Measurements from ENCODE around the gene TBC1D2.

The TBC1D2 gene

GRCh38 chr9:98241357-98242300 is 13.8 kb downstream of the TBC1D2 start:
- no peak for DNase-seq (ENCODE audit: low read depth)

GRCh38 chr9:98240475-98240874 is 15.0 kb downstream of the TBC1D2 start:
- no peak for DNase-seq (ENCODE audit: low read depth)

GRCh38 chr9:98236901-98237487 is 18.5 kb downstream of the TBC1D2 start:
- no peak for DNase-seq (ENCODE audit: low read depth)

DNA sequence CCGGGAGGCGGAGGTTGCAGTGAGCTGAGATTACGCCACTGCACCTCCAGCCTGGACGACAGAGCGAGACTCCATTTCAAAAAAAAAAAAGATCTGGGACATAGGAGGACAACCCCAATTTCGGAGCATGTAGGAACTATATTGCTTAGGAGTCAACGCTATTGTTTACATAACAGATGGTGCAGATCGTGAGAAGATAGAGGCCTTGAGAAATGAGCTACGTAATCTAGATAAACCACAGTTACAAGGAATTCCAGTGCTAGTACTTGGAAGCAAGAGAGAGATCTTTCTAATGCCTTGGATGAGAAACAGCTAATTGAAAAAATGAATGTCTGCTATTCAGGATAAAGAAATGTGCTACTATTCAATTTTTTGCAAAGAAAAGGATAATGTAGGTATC is 20.3 kb downstream of the TBC1D2 start:
- no peak for DNase-seq (ENCODE audit: low read depth)

DNA sequence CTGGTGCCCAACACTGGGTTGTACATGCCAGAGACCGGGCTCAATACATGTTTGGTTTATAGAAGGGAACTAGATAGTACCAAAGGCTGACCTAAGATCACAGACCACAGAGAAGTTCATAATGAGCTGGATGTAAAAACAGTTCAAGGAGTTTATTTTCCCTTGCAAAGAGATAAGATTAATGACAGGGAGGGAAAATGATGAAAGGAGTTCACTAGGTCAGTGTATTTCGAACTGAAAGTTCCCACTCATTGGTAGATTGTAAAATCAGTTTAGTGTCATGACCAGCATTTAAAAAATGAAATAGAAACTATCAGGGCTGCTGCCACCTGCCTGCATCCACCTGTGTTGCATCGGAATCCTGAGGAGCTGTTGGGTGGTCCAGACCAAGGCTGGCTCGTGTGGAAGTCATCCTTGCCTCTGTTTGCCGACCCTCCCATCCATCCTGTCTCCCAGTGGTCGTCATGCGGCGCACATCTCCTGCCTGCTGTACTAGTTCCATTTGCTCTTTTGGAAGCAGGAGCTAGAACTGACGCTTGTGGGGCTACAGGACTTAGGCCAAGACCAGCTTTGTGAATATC is 21.1 kb downstream of the TBC1D2 start:
- no peak for DNase-seq (ENCODE audit: low read depth)

DNA sequence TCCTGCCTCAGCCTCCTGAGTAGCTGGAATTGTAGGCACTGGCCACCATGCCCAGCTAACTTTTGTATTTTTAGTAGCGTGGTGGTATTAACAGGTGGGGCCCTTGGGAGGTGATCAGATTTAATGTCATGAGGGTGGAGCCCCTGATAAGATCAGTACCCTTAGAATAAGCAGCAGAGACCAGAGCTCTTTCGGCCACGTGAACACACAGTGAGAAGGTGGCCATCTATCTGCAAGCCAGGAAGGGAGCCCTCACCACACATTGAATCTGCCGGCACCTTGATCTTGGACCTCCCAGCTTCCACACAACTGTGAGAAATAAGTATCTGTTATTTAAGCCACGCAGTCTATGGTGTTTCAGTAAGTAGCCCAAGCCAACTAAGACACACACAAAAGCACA is 22.5 kb downstream of the TBC1D2 start:
- no peak for DNase-seq (ENCODE audit: low read depth)

DNA sequence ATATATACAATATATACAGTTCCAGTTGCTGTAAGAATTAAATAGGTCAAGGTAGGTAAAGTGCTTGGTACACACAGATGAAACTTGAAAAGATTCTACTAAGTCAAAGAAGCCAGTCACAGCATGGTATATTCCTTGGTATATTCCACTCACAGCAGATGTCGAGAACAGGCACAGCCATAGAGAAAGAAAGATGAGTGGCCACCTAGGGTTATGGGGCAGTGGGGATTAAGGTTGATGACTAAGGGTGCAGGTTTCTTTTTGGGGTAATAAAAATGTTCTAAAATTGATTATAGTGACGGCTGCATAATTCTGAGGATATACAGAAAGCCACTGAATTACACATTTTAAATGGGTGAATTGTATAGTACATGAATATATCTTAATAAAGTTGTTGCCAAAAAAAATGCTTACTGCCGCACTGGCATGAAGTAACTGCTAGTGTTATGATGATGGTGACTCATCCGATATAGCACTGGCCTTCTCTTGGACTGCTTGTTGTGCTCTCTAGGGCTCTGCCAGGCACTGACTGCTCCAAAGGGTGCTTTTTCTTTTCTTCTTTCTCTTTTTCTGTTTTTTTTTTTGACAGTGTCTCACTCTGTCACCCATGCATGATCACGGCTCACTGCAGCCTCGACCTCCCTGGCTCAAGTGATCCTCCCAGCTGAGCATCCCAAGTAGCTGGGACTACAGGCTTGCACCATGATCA is 23.5 kb downstream of the TBC1D2 start:
- DNase-seq (ENCODE audit: low read depth) = no peak

GRCh38 chr9:98230789-98231188 is 24.7 kb downstream of the TBC1D2 start:
- DNase-seq (ENCODE audit: low read depth) = no peak

- no peak for DNase-seq (ENCODE audit: low read depth)
Observed at GRCh38 chr9:98230304-98230703, 25.1 kb downstream of the TBC1D2 start.

DNA sequence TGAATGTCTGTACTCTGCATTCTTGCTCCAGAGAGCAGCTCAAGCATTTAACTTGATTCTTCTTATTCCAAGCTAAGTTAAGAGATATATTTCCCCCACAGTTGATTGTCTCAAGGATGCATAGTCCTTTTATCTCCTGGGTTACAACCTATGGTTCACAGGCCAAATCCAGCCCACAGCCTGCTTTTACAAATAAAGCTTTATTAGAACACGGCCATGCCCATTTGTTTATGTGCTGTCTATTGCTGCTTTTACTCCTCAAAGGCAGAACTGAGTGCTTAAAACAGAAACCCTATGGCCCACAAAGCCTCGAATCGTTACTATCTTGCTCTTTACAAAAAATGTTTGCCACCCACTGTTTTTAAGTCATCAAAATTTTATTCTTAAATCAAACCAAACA is 25.8 kb downstream of the TBC1D2 start:
- DNase-seq (ENCODE audit: low read depth) = no peak

DNA sequence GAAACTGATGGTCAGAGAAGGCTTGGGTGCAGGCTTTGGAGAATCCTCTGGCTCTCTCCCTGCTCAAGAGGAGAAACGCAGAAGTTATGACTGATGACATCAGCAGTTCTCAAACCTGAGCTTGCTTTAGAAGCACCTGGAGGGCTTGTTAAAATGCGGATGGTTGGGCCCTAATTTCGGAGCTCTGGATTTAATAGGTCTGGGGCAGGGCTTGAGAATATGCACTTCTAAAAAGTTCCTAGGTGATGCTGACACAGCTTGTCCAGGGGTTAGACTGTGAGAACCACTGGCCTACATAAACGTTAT is 26.4 kb downstream of the TBC1D2 start:
- DNase-seq (ENCODE audit: low read depth) = no peak

DNA sequence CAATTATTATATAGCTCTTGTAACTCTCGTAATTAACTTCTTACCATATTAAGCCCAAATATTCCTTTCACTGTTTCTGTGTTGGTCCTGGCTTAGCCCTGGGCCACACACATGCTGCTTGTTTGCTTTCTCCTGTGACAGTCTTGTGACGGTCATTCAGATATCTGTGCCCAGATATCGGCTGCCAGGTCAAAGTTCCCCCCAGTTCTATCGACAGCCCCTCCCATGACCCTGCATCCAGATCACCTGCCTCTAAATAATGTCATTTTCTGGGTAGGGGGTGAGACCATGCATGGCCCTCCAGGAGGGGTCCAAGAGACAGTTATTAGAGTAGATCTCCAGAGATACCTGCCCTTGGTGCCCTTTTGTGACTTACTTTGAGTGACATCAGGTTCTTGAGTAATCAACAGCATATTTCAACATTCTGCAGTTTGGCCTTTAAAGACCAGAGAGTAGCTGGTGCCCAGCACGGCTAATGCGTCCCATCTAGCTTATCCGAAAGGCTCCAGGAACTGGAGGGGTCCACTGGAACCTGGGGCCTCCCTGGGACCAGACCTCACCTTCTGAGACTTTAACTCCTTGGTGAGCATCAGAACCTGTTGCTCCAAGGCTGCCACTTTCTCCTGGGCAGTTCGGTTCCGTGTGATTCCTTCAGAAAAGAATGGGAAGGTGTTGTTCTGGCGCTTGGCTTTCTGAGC is 26.9 kb downstream of the TBC1D2 start:
- no peak for DNase-seq (ENCODE audit: low read depth)

GRCh38 chr9:98227883-98228282 is 27.6 kb downstream of the TBC1D2 start:
- no peak for DNase-seq (ENCODE audit: low read depth)

- DNase-seq (ENCODE audit: low read depth) = no peak
Observed at GRCh38 chr9:98226957-98227356, 28.5 kb downstream of the TBC1D2 start.

DNA sequence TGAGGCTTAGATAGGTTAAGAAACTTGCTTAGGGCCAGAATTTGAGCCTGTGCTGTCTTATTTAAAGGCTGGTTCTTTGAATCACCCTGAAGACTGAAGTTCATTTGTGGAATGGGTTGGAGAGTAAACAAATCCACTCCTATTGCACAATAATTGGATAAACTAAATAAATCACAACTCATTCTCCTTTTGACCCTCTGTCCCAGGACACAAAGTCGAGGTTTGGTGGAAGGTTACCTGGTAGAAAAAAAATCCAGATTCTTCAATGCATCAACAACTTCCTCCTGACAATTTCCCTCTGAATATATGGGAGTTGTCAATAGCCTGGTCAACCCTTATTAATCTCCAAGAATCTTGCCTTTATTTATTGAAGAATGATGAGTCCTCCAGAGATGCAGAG is 28.9 kb downstream of the TBC1D2 start:
- DNase-seq (ENCODE audit: low read depth) = no peak

GRCh38 chr9:98225015-98225442 is 30.4 kb downstream of the TBC1D2 start:
- no peak for DNase-seq (ENCODE audit: low read depth)

DNA sequence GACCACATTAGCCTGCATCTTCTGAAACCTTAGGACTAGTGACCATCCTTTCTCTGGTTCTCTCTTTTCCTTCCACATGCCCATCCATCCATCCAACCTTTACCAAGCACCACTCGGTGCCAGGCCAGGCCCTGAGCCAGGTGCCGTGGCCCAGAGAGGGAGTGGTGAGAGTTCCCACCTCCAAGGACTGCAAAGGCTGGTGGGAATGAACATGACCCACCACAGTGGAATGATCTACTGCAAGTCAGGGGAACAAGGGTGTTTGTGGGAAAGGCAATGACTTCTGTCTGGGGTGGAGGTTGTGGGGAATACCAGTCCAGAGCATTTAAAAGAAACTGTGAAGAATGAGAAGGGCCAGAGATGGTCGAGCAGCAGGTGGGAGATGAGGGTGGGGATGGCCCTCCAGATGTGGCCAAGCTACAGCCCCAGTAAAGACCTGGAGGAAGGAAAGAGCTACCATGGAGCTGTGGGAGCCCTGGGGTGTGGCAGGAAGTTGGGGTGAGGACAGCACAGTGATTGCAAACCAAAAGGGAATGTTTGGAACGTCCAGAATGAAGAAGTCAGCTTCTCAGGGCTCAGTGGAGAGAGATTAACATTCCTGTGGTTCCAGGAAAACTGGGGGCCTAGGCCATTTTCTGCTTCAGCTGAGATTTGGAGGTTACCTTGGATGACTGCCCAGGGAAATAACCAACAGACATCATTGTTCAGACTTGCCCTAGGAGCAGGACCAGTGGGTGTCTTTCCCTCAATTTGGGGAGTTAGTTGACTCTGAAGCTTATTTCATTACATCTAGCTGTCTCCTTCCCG is 32.4 kb downstream of the TBC1D2 start:
- no peak for DNase-seq (ENCODE audit: low read depth)

DNA sequence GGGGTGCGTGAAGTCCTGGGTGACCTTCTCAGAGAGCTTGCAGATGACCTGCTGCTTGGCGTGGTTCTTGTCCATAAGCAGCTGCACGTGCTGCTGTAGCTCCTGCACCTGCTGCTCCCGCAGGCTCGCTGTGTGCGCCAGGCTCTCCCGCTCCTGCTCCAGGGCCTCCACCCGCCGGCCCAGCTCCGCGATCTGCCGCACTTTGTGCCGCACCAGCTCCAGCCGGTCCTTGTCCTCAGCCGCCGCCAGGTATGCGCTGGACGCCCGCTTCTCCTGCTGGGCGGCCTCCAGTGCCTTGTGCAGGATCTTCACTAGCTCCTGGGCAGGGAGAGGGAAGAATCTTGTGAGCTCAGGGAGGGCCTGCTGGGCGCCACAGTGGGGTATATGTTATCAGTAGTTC is 34.5 kb downstream of the TBC1D2 start:
- DNase-seq (ENCODE audit: low read depth) = no peak

- DNase-seq (ENCODE audit: low read depth) = no peak
Observed at GRCh38 chr9:98219794-98220370, 35.6 kb downstream of the TBC1D2 start.

GRCh38 chr9:98219364-98219716 is 36.1 kb downstream of the TBC1D2 start:
- DNase-seq (ENCODE audit: low read depth) = no peak

Measured in stimulated activated CD8-positive, alpha-beta memory T cell treated with anti-CD3 and anti-CD28 coated beads, Interleukin-15, amount 100 ng/mL, for 24 hours (primary cell).